HepG2 (cell line): ENCODE results near the gene PLA2G2A. TPM values are rescaled to one million over a fixed set of nuclear protein-coding genes. Genes with fewer than 3 reads are reported as not detected.

Experiments
- CBFB ChIP-seq: sonication (generic); formaldehyde crosslinking; IDR thresholded peaks from 2 replicates; pipeline ENCODE4 v1.4.0; 2020; ENCODE audit warnings: missing genetic modification reagents
- FOSL2 ChIP-seq: sonication (generic); formaldehyde crosslinking; IDR thresholded peaks from 2 replicates; pipeline ENCODE4 v1.4.0; 2020; ENCODE audit warnings: missing genetic modification reagents
- HHEX ChIP-seq: IDR thresholded peaks from 2 replicates; pipeline ENCODE4 v1.6.1; 2016; ENCODE audit warnings: control low read depth
- KDM1A ChIP-seq: IDR thresholded peaks from 2 replicates; pipeline ENCODE4 v1.6.1; 2016; ENCODE audit warnings: missing compliant biosample characterization
- MTF1 ChIP-seq: sonication (generic); formaldehyde crosslinking; IDR thresholded peaks from 2 replicates; pipeline ENCODE4 v1.5.0; 2020; ENCODE audit warnings: missing genetic modification reagents
- NFATC3 ChIP-seq: sonication (generic); formaldehyde crosslinking; IDR thresholded peaks from 2 replicates; pipeline ENCODE4 v1.5.1; 2020; ENCODE audit warnings: mild to moderate bottlenecking, missing genetic modification reagents
- NONO ChIP-seq, 2 experiments: fragments of 450-650 bp in 1 of 2; sonication (generic) in 1 of 2; formaldehyde crosslinking in 1 of 2; IDR thresholded peaks in 1 of 2; conservative IDR thresholded peaks in 1 of 2; 2 replicates each; pipeline versions ENCODE4 v1.6.1 to v1.8.0; 2017 to 2022; ENCODE audit warnings: mild to moderate bottlenecking in 1 of 2, missing genetic modification reagents in 1 of 2, moderate library complexity in 1 of 2
- RFX3 ChIP-seq: IDR thresholded peaks from 2 replicates; pipeline ENCODE4 v1.6.1; 2016; ENCODE audit warnings: missing biosample characterization, missing genetic modification reagents
- SALL1 ChIP-seq: sonication (generic); formaldehyde crosslinking; IDR thresholded peaks from 2 replicates; pipeline ENCODE4 v1.8.0; 2022; ENCODE audit warnings: mild to moderate bottlenecking, missing genetic modification reagents
- TBP ChIP-seq: sonication (generic); formaldehyde crosslinking; IDR thresholded peaks from 2 replicates; pipeline ENCODE4 v1.5.0; 2020; ENCODE audit warnings: missing genetic modification reagents
- ZFP36 ChIP-seq: fragments of 150-350 bp; IDR thresholded peaks from 2 replicates; pipeline ENCODE4 v1.6.1; 2018; ENCODE audit warnings: borderline replicate concordance, low read length, low read depth; ENCODE audit not compliant: partially characterized antibody
- ZFP41 ChIP-seq: sonication (generic); formaldehyde crosslinking; IDR thresholded peaks from 2 replicates; pipeline ENCODE4 v1.4.0; 2020; ENCODE audit warnings: mild to moderate bottlenecking, missing genetic modification reagents, borderline replicate concordance
- ZNF230 ChIP-seq: sonication (generic); formaldehyde crosslinking; IDR thresholded peaks from 2 replicates; pipeline ENCODE4 v1.4.0; 2020; ENCODE audit warnings: mild to moderate bottlenecking, missing genetic modification reagents
- ZNF282 ChIP-seq: fragments of 450-650 bp; IDR thresholded peaks from 2 replicates; pipeline ENCODE4 v1.6.1; 2018; ENCODE audit not compliant: partially characterized antibody
- ZNF343 ChIP-seq: sonication (generic); formaldehyde crosslinking; IDR thresholded peaks from 2 replicates; pipeline ENCODE4 v1.4.0; 2020; ENCODE audit warnings: mild to moderate bottlenecking, missing genetic modification reagents
- ZNF563 ChIP-seq: sonication (generic); formaldehyde crosslinking; IDR thresholded peaks from 2 replicates; pipeline ENCODE4 v1.8.0; 2022; ENCODE audit warnings: mild to moderate bottlenecking, moderate library complexity, missing genetic modification reagents
- ZNF670 ChIP-seq: sonication (generic); formaldehyde crosslinking; IDR thresholded peaks from 2 replicates; pipeline ENCODE4 v1.8.0; 2022; ENCODE audit warnings: mild to moderate bottlenecking, missing genetic modification reagents, borderline replicate concordance
- ZSCAN30 ChIP-seq: sonication (generic); formaldehyde crosslinking; IDR thresholded peaks from 2 replicates; pipeline ENCODE4 v1.5.0; 2020; ENCODE audit warnings: mild to moderate bottlenecking, missing genetic modification reagents
- polyA plus RNA-seq, 8 experiments: library from polyadenylated mRNA; depleted of rRNA in 3 of 8; stranded (reverse) in 7 of 8; unstranded in 1 of 8; fragments of >200 nt; fragmentation: Illumina TruSeq in 4 of 8; extraction: Trizol in 4 of 8; gene quantifications; 2 replicates each; pipeline versions ENCODE4 v1.2.1 to v1.2.3, GENCODE V29; 2011 to 2016; ENCODE audit warnings: low read depth in 4 of 8, missing spikeins in 1 of 8, mixed read lengths in 1 of 8; ENCODE audit not compliant: insufficient read depth in 1 of 8
- total RNA-seq, 5 experiments: library from RNA; depleted of rRNA; stranded (reverse); fragments of >200 nt; fragmentation: Illumina TruSeq; extraction: Trizol; gene quantifications; 2 replicates each; pipeline ENCODE4 v1.2.3, GENCODE V29; 2016; ENCODE audit warnings: low read depth in 1 of 5
- TF ChIP-seq, protein P1 (sequence below): sonication (generic); formaldehyde crosslinking; IDR thresholded peaks from 2 replicates; pipeline ENCODE4 v1.8.0; 2022; ENCODE audit warnings: missing genetic modification reagents, mild to moderate bottlenecking, borderline replicate concordance
- TF ChIP-seq, protein P2 (sequence below): sonication (generic); formaldehyde crosslinking; conservative IDR thresholded peaks from 2 replicates; pipeline ENCODE4 v1.4.0; 2020; ENCODE audit warnings: missing genetic modification reagents
- TF ChIP-seq, protein P3 (sequence below): IDR thresholded peaks from 2 replicates; pipeline ENCODE4 v1.6.1; 2012; ENCODE audit warnings: inconsistent platforms
- TF ChIP-seq, protein P4 (sequence below): sonication (generic); formaldehyde crosslinking; IDR thresholded peaks from 2 replicates; pipeline ENCODE4 v1.4.0; 2020; ENCODE audit warnings: missing genetic modification reagents
- TF ChIP-seq, protein P5 (sequence below): sonication (generic); formaldehyde crosslinking; conservative IDR thresholded peaks from 2 replicates; pipeline ENCODE4 v1.8.1; 2023; ENCODE audit warnings: missing genetic modification reagents

The PLA2G2A gene
- total and polyA plus RNA-seq, 2 of the 13 experiments (the other 11 are each of a cell fraction or from before 2014, with no cell fraction given): 0.35 to 30.3 TPM

DNA sequence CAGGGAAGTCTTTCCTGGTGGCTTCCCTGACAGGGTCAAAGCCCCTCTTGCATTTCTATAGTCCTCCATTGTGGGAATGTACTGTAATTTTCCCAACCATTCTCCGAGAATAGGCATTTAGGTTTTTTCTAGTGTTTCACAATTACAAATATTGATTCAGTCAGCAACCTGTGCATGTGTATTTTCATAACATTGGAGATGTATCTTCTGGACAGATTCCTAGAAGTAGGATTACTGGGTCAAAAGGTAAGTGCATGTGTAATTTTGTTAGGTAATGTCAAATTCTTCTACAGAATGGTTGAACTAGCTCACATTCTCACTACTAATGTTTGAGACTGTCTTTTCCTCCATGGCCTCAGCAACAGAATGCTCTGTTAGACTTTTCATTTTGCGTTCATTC, 8.3 kb upstream of the PLA2G2A start (continued):
- TF ChIP-seq HHEX (CRISPR knock-in tag) (peak; percentile 57; the same call in 1 of the 2 replicates), ZSCAN30 (CRISPR knock-in tag) (no peak), MTF1 (CRISPR knock-in tag) (no peak), ZFP36 (no peak), KDM1A (CRISPR knock-in tag) (peak; percentile 85; the same call in 1 of the 2 replicates), TBP (CRISPR knock-in tag) (no peak), ZFP41 (CRISPR knock-in tag) (no peak), ZNF282 (no peak), RFX3 (CRISPR knock-in tag) (no peak), NONO (IDR thresholded peaks at IDR 0.05) (no peak), NONO (CRISPR knock-in tag; conservative IDR thresholded peaks at IDR 0.05) (no peak), NFATC3 (no peak), CBFB (0 out of 2 replicates have a peak, but pooled peaks have one; percentile 34), SALL1 (CRISPR knock-in tag) (no peak), ZNF343 (no peak), ZNF670 (CRISPR knock-in tag) (no peak), ZNF563 (no peak), ZNF230 (CRISPR knock-in tag) (no peak), FOSL2 (CRISPR knock-in tag) (peak; percentile 68)
- TF ChIP-seq, protein P1, sequence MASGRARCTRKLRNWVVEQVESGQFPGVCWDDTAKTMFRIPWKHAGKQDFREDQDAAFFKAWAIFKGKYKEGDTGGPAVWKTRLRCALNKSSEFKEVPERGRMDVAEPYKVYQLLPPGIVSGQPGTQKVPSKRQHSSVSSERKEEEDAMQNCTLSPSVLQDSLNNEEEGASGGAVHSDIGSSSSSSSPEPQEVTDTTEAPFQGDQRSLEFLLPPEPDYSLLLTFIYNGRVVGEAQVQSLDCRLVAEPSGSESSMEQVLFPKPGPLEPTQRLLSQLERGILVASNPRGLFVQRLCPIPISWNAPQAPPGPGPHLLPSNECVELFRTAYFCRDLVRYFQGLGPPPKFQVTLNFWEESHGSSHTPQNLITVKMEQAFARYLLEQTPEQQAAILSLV: no peak
- TF ChIP-seq, protein P2, sequence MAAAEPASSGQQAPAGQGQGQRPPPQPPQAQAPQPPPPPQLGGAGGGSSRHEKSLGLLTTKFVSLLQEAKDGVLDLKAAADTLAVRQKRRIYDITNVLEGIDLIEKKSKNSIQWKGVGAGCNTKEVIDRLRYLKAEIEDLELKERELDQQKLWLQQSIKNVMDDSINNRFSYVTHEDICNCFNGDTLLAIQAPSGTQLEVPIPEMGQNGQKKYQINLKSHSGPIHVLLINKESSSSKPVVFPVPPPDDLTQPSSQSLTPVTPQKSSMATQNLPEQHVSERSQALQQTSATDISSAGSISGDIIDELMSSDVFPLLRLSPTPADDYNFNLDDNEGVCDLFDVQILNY (CRISPR knock-in tag): no peak
- TF ChIP-seq, protein P3, sequence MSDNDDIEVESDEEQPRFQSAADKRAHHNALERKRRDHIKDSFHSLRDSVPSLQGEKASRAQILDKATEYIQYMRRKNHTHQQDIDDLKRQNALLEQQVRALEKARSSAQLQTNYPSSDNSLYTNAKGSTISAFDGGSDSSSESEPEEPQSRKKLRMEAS: no peak
- TF ChIP-seq, protein P4, sequence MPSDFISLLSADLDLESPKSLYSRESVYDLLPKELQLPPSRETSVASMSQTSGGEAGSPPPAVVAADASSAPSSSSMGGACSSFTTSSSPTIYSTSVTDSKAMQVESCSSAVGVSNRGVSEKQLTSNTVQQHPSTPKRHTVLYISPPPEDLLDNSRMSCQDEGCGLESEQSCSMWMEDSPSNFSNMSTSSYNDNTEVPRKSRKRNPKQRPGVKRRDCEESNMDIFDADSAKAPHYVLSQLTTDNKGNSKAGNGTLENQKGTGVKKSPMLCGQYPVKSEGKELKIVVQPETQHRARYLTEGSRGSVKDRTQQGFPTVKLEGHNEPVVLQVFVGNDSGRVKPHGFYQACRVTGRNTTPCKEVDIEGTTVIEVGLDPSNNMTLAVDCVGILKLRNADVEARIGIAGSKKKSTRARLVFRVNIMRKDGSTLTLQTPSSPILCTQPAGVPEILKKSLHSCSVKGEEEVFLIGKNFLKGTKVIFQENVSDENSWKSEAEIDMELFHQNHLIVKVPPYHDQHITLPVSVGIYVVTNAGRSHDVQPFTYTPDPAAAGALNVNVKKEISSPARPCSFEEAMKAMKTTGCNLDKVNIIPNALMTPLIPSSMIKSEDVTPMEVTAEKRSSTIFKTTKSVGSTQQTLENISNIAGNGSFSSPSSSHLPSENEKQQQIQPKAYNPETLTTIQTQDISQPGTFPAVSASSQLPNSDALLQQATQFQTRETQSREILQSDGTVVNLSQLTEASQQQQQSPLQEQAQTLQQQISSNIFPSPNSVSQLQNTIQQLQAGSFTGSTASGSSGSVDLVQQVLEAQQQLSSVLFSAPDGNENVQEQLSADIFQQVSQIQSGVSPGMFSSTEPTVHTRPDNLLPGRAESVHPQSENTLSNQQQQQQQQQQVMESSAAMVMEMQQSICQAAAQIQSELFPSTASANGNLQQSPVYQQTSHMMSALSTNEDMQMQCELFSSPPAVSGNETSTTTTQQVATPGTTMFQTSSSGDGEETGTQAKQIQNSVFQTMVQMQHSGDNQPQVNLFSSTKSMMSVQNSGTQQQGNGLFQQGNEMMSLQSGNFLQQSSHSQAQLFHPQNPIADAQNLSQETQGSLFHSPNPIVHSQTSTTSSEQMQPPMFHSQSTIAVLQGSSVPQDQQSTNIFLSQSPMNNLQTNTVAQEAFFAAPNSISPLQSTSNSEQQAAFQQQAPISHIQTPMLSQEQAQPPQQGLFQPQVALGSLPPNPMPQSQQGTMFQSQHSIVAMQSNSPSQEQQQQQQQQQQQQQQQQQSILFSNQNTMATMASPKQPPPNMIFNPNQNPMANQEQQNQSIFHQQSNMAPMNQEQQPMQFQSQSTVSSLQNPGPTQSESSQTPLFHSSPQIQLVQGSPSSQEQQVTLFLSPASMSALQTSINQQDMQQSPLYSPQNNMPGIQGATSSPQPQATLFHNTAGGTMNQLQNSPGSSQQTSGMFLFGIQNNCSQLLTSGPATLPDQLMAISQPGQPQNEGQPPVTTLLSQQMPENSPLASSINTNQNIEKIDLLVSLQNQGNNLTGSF (CRISPR knock-in tag): no peak
- TF ChIP-seq, protein P5, sequence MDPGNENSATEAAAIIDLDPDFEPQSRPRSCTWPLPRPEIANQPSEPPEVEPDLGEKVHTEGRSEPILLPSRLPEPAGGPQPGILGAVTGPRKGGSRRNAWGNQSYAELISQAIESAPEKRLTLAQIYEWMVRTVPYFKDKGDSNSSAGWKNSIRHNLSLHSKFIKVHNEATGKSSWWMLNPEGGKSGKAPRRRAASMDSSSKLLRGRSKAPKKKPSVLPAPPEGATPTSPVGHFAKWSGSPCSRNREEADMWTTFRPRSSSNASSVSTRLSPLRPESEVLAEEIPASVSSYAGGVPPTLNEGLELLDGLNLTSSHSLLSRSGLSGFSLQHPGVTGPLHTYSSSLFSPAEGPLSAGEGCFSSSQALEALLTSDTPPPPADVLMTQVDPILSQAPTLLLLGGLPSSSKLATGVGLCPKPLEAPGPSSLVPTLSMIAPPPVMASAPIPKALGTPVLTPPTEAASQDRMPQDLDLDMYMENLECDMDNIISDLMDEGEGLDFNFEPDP: no peak
